ENCODE data around the gene CPED1.

CPED1 gene

GRCh38 chr7:120988591-120989256 lies at the start of gene CPED1:
TSS of gene CPED1 (plus strand) at chr7:120988711. CDS start at chr7:120989622, 911 bp downstream.
- no peak for DNase-seq

GRCh38 chr7:120939345-120939744 lies 49.2 kb upstream of the CPED1 start:
- no peak for DNase-seq

- DNase-seq = no peak
Measured at GRCh38 chr7:120941064-120941463, 47.4 kb upstream of the CPED1 start.

GRCh38 chr7:120941856-120942255 lies 46.7 kb upstream of the CPED1 start:
- DNase-seq = no peak

GRCh38 chr7:120942861-120943260 lies 45.6 kb upstream of the CPED1 start:
- no peak for DNase-seq

- no peak for DNase-seq
Measured at GRCh38 chr7:120944826-120945562, 43.5 kb upstream of the CPED1 start.

GRCh38 chr7:120947980-120948379 lies 40.5 kb upstream of the CPED1 start:
- DNase-seq = no peak

- DNase-seq = no peak
Measured at GRCh38 chr7:120949393-120949911, 39.1 kb upstream of the CPED1 start.

- no peak for DNase-seq
Measured at GRCh38 chr7:120949998-120950538, 38.4 kb upstream of the CPED1 start.

- DNase-seq = peak; percentile 96
Measured at GRCh38 chr7:120950539-120951308, 37.8 kb upstream of the CPED1 start, which contains the start of gene ING3. TSS of gene ING3 (plus strand) at chr7:120950777. CDS start at chr7:120950897, 120 bp downstream.

GRCh38 chr7:120951309-120951699 lies 37.2 kb upstream of the CPED1 start:
- DNase-seq = no peak

GRCh38 chr7:120951826-120952225 lies 36.7 kb upstream of the CPED1 start:
- DNase-seq = no peak

GRCh38 chr7:120955577-120956149 lies 32.8 kb upstream of the CPED1 start:
- no peak for DNase-seq

- no peak for DNase-seq
Measured at GRCh38 chr7:120959929-120960484, 28.5 kb upstream of the CPED1 start.

GRCh38 chr7:120960714-120961113 lies 27.8 kb upstream of the CPED1 start:
- no peak for DNase-seq

- no peak for DNase-seq
Measured at GRCh38 chr7:120961638-120962173, 26.8 kb upstream of the CPED1 start.

- no peak for DNase-seq
Measured at GRCh38 chr7:120964088-120964487, 24.4 kb upstream of the CPED1 start.

- DNase-seq = no peak
Measured at GRCh38 chr7:120966961-120967360, 21.6 kb upstream of the CPED1 start.

- no peak for DNase-seq
Measured at GRCh38 chr7:120973849-120974248, 14.7 kb upstream of the CPED1 start.

- DNase-seq = no peak
Measured at GRCh38 chr7:120979765-120980499, 8.6 kb upstream of the CPED1 start.

GRCh38 chr7:120981117-120981516 lies 7.4 kb upstream of the CPED1 start:
- no peak for DNase-seq
